Neuron (in vitro differentiated cells): ENCODE results near the gene CYP27B1.

Experiments
- H2AFZ ChIP-seq: one replicate; pipeline ENCODE4 v1.6.1; 2013; ENCODE audit warnings: low read depth, mild to moderate bottlenecking, inconsistent platforms, low read length, moderate library complexity
- H3K27me3 ChIP-seq: one replicate; pipeline ENCODE4 v1.6.1; 2013; ENCODE audit warnings: low read length; ENCODE audit not compliant: insufficient read depth
- H3K36me3 ChIP-seq: one replicate; pipeline ENCODE4 v1.6.1; 2013; ENCODE audit warnings: low read length; ENCODE audit not compliant: insufficient read depth
- H3K4me1 ChIP-seq: one replicate; pipeline ENCODE4 v1.6.1; 2013; ENCODE audit warnings: low read length; ENCODE audit not compliant: insufficient read depth
- H3K4me3 ChIP-seq: 2 replicates; pipeline ENCODE4 v1.5.1; 2013; ENCODE audit warnings: mild to moderate bottlenecking, low read length, moderate library complexity
- H3K9me3 ChIP-seq: one replicate; pipeline ENCODE4 v1.6.1; 2013; ENCODE audit warnings: low read length

Gene CYP27B1

DNA sequence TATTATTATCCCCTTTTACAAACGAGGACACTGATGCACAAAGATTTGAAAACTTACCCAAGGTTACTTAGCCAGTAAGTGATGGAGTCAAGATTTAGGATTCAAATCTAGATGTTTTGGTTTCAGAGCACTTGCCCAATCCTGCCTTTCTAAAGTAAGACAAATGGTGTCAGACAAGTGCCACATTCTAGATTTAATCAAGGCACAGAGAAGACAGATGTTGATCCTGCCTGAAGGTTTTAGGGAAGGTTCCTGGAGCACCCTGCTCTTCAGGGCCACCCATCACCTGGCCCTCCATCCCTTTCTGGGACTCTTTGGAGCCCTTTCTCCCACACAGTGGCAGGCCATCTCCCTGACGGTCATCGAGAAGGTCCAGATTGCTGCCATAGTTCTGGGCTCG lies 9.1 kb downstream of the CYP27B1 start:
- peaks cover 31% of the 10 kb centered on the region for H3K36me3 ChIP-seq
- H3K4me1 ChIP-seq, result peaks cover 27% of the 10 kb centered on the region
- no peaks in the 10 kb centered on the region for H3K27me3 ChIP-seq
- no peak overlapping the region for H3K4me3 ChIP-seq
- no peak overlapping the region for H2AFZ ChIP-seq
- no peaks in the 10 kb centered on the region for H3K9me3 ChIP-seq

DNA sequence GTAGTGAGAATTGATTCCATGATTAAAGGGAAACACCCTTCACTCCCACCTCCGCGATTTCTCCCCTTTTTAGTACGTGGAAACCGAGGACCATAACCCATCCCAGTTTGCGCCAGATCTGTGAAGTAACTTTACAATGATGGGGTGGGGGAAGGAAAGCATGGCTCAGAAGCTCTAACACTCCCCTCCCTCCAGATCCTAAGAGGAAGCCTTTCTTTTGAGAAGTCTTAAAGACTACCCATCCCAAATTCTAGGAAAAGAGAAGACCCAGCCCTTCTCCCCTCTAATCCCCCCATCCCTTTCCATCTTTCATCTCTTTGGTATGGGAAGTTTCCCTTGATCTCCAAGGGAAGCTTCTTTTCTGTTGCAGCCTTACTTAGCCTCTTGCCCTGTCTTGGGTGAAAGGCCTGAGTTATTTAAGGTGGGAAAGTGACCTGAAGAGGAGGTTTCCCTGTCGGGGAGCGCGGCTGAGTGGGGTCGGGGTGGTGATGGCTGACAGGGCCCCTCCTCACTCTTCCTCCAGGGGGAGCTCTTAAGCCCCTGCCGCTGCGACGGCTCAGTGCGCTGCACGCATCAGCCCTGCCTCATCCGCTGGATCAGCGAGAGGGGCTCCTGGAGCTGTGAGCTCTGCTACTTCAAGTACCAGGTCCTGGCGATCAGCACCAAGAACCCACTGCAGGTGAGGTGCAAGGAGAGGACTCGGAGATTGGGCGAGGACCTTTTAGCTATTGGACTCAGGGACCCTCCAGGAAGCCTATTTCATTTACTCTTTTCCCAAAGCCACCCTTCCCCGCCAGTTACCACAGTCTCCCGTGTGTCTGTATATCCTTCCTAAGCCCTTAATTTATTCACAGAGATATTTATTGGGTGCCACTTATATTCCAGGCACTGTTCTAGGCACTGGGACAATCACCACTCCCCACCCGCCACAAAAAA lies 10.2 kb downstream of the CYP27B1 start:
- no peak overlapping the region for H2AFZ ChIP-seq
- peak overlapping the region; percentile 61 for H3K4me3 ChIP-seq
- H3K36me3 ChIP-seq, result peaks cover 29% of the 10 kb centered on the region
- no peaks in the 10 kb centered on the region for H3K27me3 ChIP-seq
- H3K4me1 ChIP-seq, result peaks cover 30% of the 10 kb centered on the region
- H3K9me3 ChIP-seq, result no peaks in the 10 kb centered on the region

DNA sequence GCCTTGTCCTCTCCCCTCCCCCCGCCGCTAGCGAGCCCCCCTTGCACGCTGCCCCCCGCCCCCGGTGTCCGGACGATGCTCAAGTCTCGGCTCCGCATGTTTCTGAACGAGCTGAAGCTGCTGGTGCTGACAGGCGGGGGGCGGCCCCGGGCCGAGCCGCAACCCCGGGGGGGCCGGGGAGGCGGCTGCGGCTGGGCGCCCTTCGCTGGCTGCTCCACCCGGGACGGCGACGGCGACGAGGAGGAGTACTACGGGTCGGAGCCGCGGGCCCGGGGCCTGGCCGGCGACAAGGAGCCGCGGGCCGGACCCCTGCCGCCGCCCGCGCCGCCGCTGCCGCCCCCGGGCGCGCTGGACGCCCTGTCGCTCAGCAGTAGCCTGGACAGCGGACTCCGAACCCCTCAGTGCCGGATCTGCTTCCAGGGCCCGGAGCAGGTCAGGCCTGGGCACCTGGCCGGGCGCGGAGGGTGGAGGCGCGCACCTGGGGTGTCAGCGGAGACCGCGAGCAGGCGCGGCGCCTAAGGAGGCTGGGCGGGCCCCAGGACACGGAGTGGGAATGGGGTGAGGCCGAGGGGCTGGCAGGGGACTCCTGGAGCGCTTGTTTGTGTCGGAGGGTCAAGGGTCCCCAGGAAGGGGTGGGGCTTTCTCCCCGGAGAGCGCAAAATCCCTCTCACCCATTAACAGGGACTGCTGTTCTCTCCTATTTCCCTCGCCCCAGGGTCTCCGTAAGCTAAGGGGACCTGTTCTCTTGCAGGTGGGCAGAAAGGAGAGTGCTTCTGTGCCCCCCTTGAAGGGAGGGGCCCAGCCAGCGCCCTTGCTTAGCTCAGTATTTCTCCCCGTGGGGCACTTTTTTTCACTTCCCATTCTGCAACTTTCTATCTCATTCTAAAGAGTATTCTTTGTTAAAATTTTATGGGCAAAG lies 11.2 kb downstream of the CYP27B1 start:
- H3K4me1 ChIP-seq, result peaks cover 36% of the 10 kb centered on the region

DNA sequence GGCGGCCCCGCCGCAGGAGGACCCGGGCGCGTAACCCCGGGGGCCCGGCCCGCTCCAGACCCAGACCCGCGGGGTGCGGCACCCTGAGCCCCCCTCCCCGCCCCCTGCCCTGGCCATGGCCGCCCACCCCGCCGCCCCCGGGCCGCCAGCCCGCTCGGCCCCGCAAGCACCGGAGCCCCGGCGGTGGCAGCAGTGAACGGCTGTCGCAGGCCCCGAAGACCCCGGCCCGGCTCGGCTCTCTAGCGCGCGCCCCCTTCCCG lies 11.8 kb downstream of the CYP27B1 start:
- H3K36me3 ChIP-seq, result peaks cover 36% of the 10 kb centered on the region
- H3K4me3 ChIP-seq, result peak overlapping the region; percentile 61
- H3K4me1 ChIP-seq, result peaks cover 40% of the 10 kb centered on the region

More for the DNA sequence above, 11.2 kb downstream of the CYP27B1 start:
- Histone ChIP-seq H3K9me3 (no peaks in the 10 kb centered on the region), H3K4me3 (peak overlapping the region; percentile 61), H3K27me3 (no peaks in the 10 kb centered on the region), H3K36me3 (peaks cover 32% of the 10 kb centered on the region), H2AFZ (no peak overlapping the region)

DNA sequence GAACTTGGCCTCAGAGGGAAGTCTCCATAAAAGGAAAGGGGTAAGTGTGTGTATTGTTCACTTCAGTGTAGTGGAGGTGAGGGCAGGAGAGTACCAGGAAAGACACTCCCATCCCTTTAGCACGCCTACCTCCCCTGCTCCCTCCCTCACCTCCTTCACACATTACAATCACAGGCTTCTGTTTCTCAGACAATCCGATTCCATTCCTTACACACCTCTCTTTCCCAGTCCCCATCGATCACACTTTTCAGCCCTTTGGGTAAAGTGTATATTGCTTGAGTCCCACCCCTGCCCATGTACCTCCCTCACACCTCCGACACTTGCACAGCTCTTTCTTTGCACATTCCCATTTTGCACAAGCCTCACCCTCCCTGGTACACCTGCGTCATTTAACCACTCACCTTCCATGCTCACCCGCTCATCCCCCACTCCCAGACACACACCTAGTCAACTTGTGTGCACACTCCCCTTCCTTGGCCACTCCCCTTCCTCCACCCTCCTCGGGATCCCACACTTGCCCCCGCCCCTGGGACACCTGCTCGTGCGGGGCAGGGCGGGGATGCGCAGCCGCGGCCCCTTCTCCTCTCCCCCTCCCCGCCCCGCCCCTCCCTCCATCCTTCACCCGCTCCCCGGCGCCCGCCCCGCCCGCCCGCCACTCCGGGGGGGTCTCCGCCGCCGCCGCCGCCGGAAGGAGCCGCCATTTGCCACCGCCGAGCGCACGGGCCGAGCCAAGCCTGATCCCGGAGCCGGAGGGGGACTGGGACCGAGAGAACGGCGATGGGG lies 12.3 kb downstream of the CYP27B1 start, which contains the start of gene MARCHF9:
MARCHF9 (plus strand) TSS at position 693 of the 783 bp plus-strand sequence. CDS start 426 bp downstream, outside the sequence.
- peak within 1 kb of the TSS; percentile 61 for H3K4me3 ChIP-seq
- H3K36me3 ChIP-seq, result peaks cover 34% of the 10 kb centered on the region
- H3K27me3 ChIP-seq, result no peaks in the 10 kb centered on the region
- no peaks in the 10 kb centered on the region for H3K9me3 ChIP-seq
- peaks cover 40% of the 10 kb centered on the region for H3K4me1 ChIP-seq
- no peak within 1 kb of the TSS for H2AFZ ChIP-seq

More for the DNA sequence above, 11.8 kb downstream of the CYP27B1 start:
- no peak overlapping the region for H2AFZ ChIP-seq
- no peaks in the 10 kb centered on the region for H3K27me3 ChIP-seq
- no peaks in the 10 kb centered on the region for H3K9me3 ChIP-seq

DNA sequence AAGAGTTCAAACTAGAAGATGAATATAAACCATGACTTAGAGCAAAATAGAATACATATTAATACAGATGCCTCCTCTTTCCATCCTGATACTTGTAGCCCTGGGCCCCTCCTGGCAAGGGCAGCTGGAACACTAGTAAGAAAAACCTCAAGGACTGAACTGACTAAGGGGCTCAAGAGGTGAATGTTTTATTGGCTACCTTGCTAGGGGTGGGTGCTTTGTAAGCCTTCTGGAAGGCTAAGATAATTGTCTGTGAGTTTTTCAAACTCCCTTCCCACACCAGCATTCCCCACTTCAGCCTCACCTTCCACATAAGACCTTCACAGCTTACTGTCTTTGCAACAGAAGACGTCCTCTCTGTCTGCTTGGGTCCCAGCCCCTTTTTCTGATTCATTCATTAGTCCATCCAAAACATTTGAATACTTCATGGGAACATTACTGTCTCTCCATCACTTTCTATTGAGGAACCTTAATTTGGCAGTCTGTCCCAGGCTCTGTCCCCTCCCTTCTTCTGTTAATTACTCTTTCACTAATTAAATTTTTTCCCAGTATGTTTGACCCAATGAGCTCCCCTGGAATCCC lies 13.0 kb downstream of the CYP27B1 start:
- H3K9me3 ChIP-seq, result no peaks in the 10 kb centered on the region
- H3K4me1 ChIP-seq, result peaks cover 40% of the 10 kb centered on the region
- H3K4me3 ChIP-seq, result peak overlapping the region; percentile 56
- no peaks in the 10 kb centered on the region for H3K27me3 ChIP-seq
- H3K36me3 ChIP-seq, result peaks cover 37% of the 10 kb centered on the region
- no peak overlapping the region for H2AFZ ChIP-seq

DNA sequence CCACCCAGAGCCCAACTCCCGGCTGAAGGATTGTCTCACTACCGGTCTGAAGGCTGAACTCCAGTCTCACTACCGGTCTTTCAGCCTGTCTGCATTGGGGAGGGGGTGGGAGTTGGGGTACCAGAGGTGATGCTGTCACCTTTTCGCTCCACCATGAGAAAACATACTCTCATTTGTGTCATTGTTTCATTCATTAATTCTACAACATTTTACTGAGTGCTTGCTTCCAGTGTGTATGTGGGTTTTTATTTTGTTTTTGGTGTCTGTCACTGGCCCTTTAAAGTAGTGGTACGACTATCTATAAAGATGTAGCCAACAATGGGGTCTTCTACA lies 14.2 kb downstream of the CYP27B1 start:
- peaks cover 40% of the 10 kb centered on the region for H3K4me1 ChIP-seq
- no peak overlapping the region for H2AFZ ChIP-seq
- H3K4me3 ChIP-seq, result peak overlapping the region; percentile 37
- no peaks in the 10 kb centered on the region for H3K9me3 ChIP-seq
- H3K27me3 ChIP-seq, result no peaks in the 10 kb centered on the region
- peaks cover 34% of the 10 kb centered on the region for H3K36me3 ChIP-seq

DNA sequence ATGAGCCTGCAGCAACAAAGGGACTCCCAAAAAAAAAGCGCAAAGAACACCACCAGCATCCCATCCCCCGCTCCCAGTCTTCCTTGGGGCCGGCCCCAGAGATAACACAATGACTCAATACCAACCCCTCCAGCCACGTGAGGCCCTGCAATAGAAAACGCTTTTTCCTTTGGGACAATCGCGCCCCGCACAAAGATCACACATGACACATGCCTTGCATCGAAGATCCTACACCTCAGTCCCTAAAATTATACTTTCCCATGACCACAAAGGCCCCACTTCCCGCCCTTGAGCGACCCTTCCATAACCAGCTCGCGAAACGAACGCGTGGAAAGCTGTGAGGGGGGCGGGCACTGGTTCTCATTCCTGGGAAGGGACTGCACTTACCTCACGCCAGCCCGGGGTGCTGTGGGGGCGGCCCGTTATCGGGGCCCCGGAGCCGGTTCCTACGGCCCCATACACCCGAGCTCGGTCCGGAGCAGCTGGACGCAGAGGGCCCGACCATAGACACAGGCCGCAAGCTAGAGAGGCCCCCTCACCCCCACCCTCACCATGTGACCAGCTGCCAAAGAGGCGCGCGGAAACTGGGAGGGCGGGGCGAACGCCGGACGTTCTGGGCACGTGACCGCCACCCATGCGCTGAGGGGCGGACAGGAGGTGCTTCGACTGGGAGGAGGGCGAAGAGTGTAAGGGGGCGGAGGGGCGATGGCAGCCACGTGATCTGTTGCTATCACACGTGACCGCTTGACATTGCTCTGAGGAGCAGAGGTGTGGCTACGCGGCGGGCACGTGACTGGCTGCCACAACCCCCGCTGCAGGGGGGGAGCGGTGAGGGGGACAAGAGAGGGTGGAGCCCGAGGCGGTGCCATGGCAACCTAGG lies 14.8 kb downstream of the CYP27B1 start, which contains the start of gene CDK4:
CDK4 (minus strand) TSS at position 523 of the 880 bp plus-strand sequence. CDS start 593 bp downstream, outside the sequence.
- Histone ChIP-seq H3K9me3 (no peaks in the 10 kb centered on the region), H2AFZ (peak within 1 kb of the TSS; percentile 14), H3K4me1 (peaks cover 40% of the 10 kb centered on the region), H3K4me3 (peak within 1 kb of the TSS; percentile 79), H3K36me3 (peaks cover 37% of the 10 kb centered on the region), H3K27me3 (no peaks in the 10 kb centered on the region)

DNA sequence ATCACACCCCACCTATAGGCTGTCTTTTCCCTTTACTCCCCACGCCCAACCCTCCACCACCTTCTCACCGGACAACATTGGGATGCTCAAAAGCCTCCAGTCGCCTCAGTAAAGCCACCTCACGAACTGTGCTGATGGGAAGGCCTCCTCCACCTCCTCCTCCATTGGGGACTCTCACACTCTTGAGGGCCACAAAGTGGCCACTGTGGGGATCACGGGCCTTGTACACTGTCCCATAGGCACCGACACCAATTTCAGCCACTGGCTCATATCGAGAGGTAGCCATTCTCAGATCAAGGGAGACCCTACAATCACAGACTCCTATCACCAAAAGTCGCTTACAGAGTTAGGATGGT lies 15.5 kb downstream of the CYP27B1 start:
- peaks cover 40% of the 10 kb centered on the region for H3K36me3 ChIP-seq

DNA sequence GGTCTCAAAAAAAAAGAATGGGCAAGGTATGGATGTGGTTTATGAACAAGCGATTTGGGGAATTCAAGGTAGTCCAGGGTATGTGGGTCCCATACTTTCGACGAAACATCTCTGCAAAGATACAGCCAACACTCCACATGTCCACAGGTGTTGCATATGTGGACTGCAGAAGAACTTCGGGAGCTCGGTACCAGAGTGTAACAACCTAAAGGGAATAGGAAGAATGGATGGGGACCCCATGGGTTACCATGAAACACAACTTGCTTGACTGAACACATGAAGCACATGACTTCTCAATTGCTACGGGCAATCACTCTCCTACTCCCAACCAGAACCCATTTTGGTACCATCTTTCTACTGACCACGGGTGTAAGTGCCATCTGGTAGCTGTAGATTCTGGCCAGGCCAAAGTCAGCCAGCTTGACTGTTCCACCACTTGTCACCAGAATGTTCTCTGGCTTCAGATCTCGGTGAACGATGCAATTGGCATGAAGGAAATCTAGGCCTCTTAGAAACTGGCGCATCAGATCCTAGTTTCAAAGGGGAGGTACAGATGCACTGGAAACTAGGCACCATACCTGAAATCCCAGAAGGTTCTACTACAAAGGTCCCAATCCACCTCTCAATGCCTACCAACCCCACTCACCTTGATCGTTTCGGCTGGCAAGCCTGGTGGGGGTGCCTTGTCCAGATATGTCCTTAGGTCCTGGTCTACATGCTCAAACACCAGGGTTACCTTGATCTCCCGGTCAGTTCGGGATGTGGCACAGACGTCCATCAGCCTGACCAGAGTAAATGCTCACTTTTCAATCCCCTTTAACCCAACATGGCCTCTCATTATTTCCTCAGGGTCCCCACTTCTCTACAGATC lies 16.1 kb downstream of the CYP27B1 start:
- peak overlapping the region; percentile 79 for H3K4me3 ChIP-seq
- H3K27me3 ChIP-seq, result no peaks in the 10 kb centered on the region
- peaks cover 45% of the 10 kb centered on the region for H3K36me3 ChIP-seq
- H3K4me1 ChIP-seq, result peaks cover 40% of the 10 kb centered on the region
- H2AFZ ChIP-seq, result no peak overlapping the region
- H3K9me3 ChIP-seq, result no peaks in the 10 kb centered on the region

More for the DNA sequence above, 15.5 kb downstream of the CYP27B1 start:
- H3K27me3 ChIP-seq, result no peaks in the 10 kb centered on the region
- H3K4me1 ChIP-seq, result peaks cover 41% of the 10 kb centered on the region
- no peaks in the 10 kb centered on the region for H3K9me3 ChIP-seq
- H2AFZ ChIP-seq, result peak overlapping the region; percentile 14
- peak overlapping the region; percentile 79 for H3K4me3 ChIP-seq

DNA sequence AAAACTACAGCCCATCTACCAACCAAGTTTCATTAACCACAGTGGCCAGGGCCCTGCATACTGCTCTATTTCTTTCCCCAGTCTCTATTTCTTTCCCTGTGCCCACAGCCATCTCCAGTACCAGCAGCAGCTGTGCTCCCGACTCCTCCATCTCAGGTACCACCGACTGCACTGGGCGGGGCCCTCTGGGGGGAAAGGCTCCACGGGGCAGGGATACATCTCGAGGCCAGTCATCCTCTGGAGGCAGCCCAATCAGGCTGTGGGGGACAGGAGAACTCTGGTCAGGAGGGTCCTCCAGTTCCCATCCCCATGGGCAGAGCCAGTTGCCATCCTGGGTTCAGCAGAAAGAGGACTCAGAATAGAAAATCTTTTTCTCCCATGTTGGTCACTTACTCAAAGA lies 17.8 kb downstream of the CYP27B1 start:
- Histone ChIP-seq H2AFZ (no peak overlapping the region), H3K27me3 (no peaks in the 10 kb centered on the region), H3K4me1 (peaks cover 39% of the 10 kb centered on the region), H3K36me3 (peaks cover 45% of the 10 kb centered on the region), H3K4me3 (no peak overlapping the region), H3K9me3 (no peaks in the 10 kb centered on the region)
